Trophoblast cell (in vitro differentiated cells and primary cell): ENCODE data around the gene CNNM2.

ENCODE experiments used
- DNase-seq, 2 donors: peaks; one replicate each; pipeline ENCODE4 v3.0.0-alpha.2; 2016
- H2AFZ ChIP-seq: 2 replicates; pipeline ENCODE4 v1.6.1; 2013; ENCODE audit warnings: low read length, moderate library complexity, mild to moderate bottlenecking; ENCODE audit not compliant: insufficient read depth, poor library complexity
- H2AK5ac ChIP-seq: 2 replicates; pipeline ENCODE4 v1.6.1; 2013; ENCODE audit warnings: mild to moderate bottlenecking, low read length
- H2BK120ac ChIP-seq: 2 replicates; pipeline ENCODE4 v1.6.1; 2013; ENCODE audit warnings: low read length, mild to moderate bottlenecking, moderate library complexity; ENCODE audit not compliant: insufficient read depth, poor library complexity
- H2BK12ac ChIP-seq: 2 replicates; pipeline ENCODE4 v1.6.1; 2013; ENCODE audit warnings: mild to moderate bottlenecking, low read length, moderate library complexity
- H2BK5ac ChIP-seq: 2 replicates; pipeline ENCODE4 v1.6.1; 2013; ENCODE audit warnings: low read length, low read depth, moderate library complexity, mild to moderate bottlenecking; ENCODE audit not compliant: poor library complexity
- H3K14ac ChIP-seq: 2 replicates; pipeline ENCODE4 v1.6.1; 2013; ENCODE audit warnings: mild to moderate bottlenecking, low read length
- H3K18ac ChIP-seq: 2 replicates; pipeline ENCODE4 v1.6.1; 2013; ENCODE audit warnings: mild to moderate bottlenecking, low read length
- H3K23ac ChIP-seq: 2 replicates; pipeline ENCODE4 v1.6.1; 2013; ENCODE audit warnings: low read length
- H3K27ac ChIP-seq: 2 replicates; pipeline ENCODE4 v1.5.1; 2013; ENCODE audit warnings: low read depth, mild to moderate bottlenecking, inconsistent platforms, low read length, moderate library complexity
- H3K27me3 ChIP-seq: 2 replicates; pipeline ENCODE4 v1.6.1; 2013; ENCODE audit warnings: inconsistent platforms, mild to moderate bottlenecking, low read length, moderate library complexity; ENCODE audit not compliant: insufficient read depth
- H3K36me3 ChIP-seq, 2 experiments: 1 replicate in 1 of 2; 2 replicates in 1 of 2; pipeline ENCODE4 v1.6.1; 2013; ENCODE audit warnings: low read length in 2 of 2, mild to moderate bottlenecking in 2 of 2, moderate library complexity in 1 of 2; ENCODE audit not compliant: insufficient read depth in 2 of 2, control insufficient read depth in 1 of 2
- H3K4ac ChIP-seq: 2 replicates; pipeline ENCODE4 v1.6.1; 2013; ENCODE audit warnings: low read depth, mild to moderate bottlenecking, low read length, moderate library complexity
- H3K4me1 ChIP-seq, 2 experiments: 1 replicate in 1 of 2; 2 replicates in 1 of 2; pipeline ENCODE4 v1.6.1; 2013; ENCODE audit warnings: low read length in 2 of 2, mild to moderate bottlenecking in 2 of 2, moderate library complexity in 1 of 2; ENCODE audit not compliant: insufficient read depth in 2 of 2, control insufficient read depth in 1 of 2
- H3K4me2 ChIP-seq: 2 replicates; pipeline ENCODE4 v1.6.1; 2013; ENCODE audit warnings: inconsistent platforms, mild to moderate bottlenecking, low read length, moderate library complexity
- H3K4me3 ChIP-seq: 2 replicates; pipeline ENCODE4 v1.5.1; 2013; ENCODE audit warnings: mild to moderate bottlenecking, low read depth, low read length, inconsistent platforms
- H3K79me1 ChIP-seq: one replicate; pipeline ENCODE4 v1.6.1; 2013; ENCODE audit warnings: low read length
- H3K79me2 ChIP-seq: 2 replicates; pipeline ENCODE4 v1.6.1; 2013; ENCODE audit warnings: low read length, mild to moderate bottlenecking; ENCODE audit not compliant: control insufficient read depth, insufficient read depth, poor library complexity
- H3K9ac ChIP-seq: 2 replicates; pipeline ENCODE4 v1.6.1; 2013; ENCODE audit warnings: mild to moderate bottlenecking, low read length
- H3K9me3 ChIP-seq: 2 replicates; pipeline ENCODE4 v1.6.1; 2013; ENCODE audit warnings: low read depth, mild to moderate bottlenecking, control low read depth, inconsistent platforms, low read length; ENCODE audit not compliant: insufficient read depth
- H4K12ac ChIP-seq: 2 replicates; pipeline ENCODE4 v1.6.1; 2013; ENCODE audit warnings: low read depth, mild to moderate bottlenecking, low read length, moderate library complexity
- H4K8ac ChIP-seq: 2 replicates; pipeline ENCODE4 v1.6.1; 2013; ENCODE audit warnings: low read depth, mild to moderate bottlenecking, low read length, moderate library complexity
- H4K91ac ChIP-seq: one replicate; pipeline ENCODE4 v1.6.1; 2013; ENCODE audit warnings: low read depth, mild to moderate bottlenecking, low read length, moderate library complexity
- WGBS: extraction: QIAGEN DNeasy Blood & Tissue Kit; methylation state at CpG from one replicate; pipeline ENCODE4 v1.1.7; 2013; ENCODE audit warnings: missing lambda C conversion rate; ENCODE audit not compliant: insufficient read length, insufficient coverage; ENCODE audit errors: extremely low coverage; 5-methylcytosine and 5-hydroxymethylcytosine counted together

CNNM2 gene

GRCh38 chr10:102931643-102932042 is 13.5 kb downstream of the CNNM2 start:
- WGBS = no CpG with 5 or more reads among the region's 5 CpGs

GRCh38 chr10:102935505-102935904 is 17.4 kb downstream of the CNNM2 start:
- Histone ChIP-seq H3K4me1 (no peaks in the 10 kb centered on the region), H3K18ac (no peak overlapping the region), H3K4ac (no peak overlapping the region), H3K4me3 (no peak overlapping the region), H4K12ac (no peak overlapping the region), H3K27me3 (no peaks in the 10 kb centered on the region), H2BK12ac (no peak overlapping the region), H3K79me1 (no peaks in the 10 kb centered on the region), H3K9me3 (no peaks in the 10 kb centered on the region), H3K9ac (no peak overlapping the region), H4K8ac (no peak overlapping the region), H3K23ac (no peak overlapping the region), H4K91ac (no peak overlapping the region), H3K27ac (no peak overlapping the region), H3K79me2 (no peaks in the 10 kb centered on the region), H3K4me2 (no peak overlapping the region), H2AFZ (no peak overlapping the region), H2BK5ac (no peak overlapping the region), H2BK120ac (no peak overlapping the region), H3K36me3 (no peaks in the 10 kb centered on the region), H3K14ac (no peak overlapping the region), H2AK5ac (no peak overlapping the region)
- no CpG with 5 or more reads among the region's 4 CpGs for WGBS
- no peak for DNase-seq

More at GRCh38 chr10:102931643-102932042, 13.5 kb downstream of the CNNM2 start:
- H2BK120ac ChIP-seq = no peak overlapping the region
- H4K8ac ChIP-seq = no peak overlapping the region
- no peaks in the 10 kb centered on the region for H3K79me1 ChIP-seq
- no peak overlapping the region for H3K18ac ChIP-seq
- no peak overlapping the region for H3K4me2 ChIP-seq
- no peaks in the 10 kb centered on the region for H3K9me3 ChIP-seq
- no peak overlapping the region for H3K23ac ChIP-seq
- H2AFZ ChIP-seq = no peak overlapping the region
- H4K12ac ChIP-seq = no peak overlapping the region
- H2BK12ac ChIP-seq = no peak overlapping the region
- H3K36me3 ChIP-seq = peaks cover 0 to 2% of the 10 kb centered on the region in 2 experiments
- H3K9ac ChIP-seq = no peak overlapping the region
- no peak for DNase-seq
- H3K4me1 ChIP-seq = no peaks in the 10 kb centered on the region
- no peak overlapping the region for H2AK5ac ChIP-seq
- no peaks in the 10 kb centered on the region for H3K79me2 ChIP-seq
- H2BK5ac ChIP-seq = no peak overlapping the region
- H3K4me3 ChIP-seq = no peak overlapping the region
- H3K14ac ChIP-seq = no peak overlapping the region
- H3K27ac ChIP-seq = no peak overlapping the region
- no peaks in the 10 kb centered on the region for H3K27me3 ChIP-seq
- no peak overlapping the region for H3K4ac ChIP-seq
- no peak overlapping the region for H4K91ac ChIP-seq

DNA sequence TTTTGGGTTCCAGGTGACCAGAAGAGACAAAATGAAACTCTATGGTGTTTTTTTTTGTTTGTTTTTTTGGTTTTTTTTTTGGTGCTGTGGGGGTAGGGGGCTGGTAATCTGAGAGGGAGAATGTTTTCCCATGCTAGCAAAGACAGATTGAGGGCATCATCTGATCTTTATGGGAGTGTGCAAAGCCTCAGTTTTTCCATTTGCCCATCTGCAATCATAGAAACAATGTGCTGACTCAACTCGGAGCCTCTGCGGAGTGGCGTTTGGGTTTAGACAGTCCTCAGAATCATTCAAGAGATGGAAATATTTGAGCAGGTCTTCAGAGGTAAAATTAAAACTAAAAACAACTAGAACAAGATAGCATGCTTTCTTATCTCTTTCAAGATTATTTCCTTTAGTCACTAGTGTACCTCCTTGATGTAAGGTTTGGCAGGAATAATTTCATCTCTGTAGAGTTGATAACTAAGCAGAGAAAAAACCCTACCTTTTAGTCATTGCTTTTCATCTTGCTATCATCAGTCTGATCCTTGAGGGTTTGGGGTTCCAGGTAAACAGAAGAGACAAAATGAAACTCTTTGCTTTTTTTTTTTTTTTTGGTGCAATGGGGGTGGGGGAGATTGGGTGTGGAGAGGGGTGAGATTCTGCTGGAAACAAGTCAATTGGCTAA is 18.0 kb downstream of the CNNM2 start:
- no peak overlapping the region for H2BK12ac ChIP-seq
- no peak overlapping the region for H3K4me3 ChIP-seq
- H3K4me2 ChIP-seq = no peak overlapping the region
- no peak overlapping the region for H3K14ac ChIP-seq
- H2BK120ac ChIP-seq = no peak overlapping the region
- no peak overlapping the region for H4K8ac ChIP-seq
- H3K79me1 ChIP-seq = no peaks in the 10 kb centered on the region
- H2AFZ ChIP-seq = no peak overlapping the region
- no peaks in the 10 kb centered on the region for H3K27me3 ChIP-seq
- DNase-seq = no peak
- H2AK5ac ChIP-seq = no peak overlapping the region
- H3K4me1 ChIP-seq = no peaks in the 10 kb centered on the region
- no peak overlapping the region for H2BK5ac ChIP-seq
- no peak overlapping the region for H4K12ac ChIP-seq
- no CpG with 5 or more reads among the region's 3 CpGs for WGBS
- H3K9ac ChIP-seq = no peak overlapping the region
- H3K18ac ChIP-seq = no peak overlapping the region
- H3K23ac ChIP-seq = no peak overlapping the region
- H3K36me3 ChIP-seq = no peaks in the 10 kb centered on the region
- no peaks in the 10 kb centered on the region for H3K9me3 ChIP-seq
- no peaks in the 10 kb centered on the region for H3K79me2 ChIP-seq
- H3K4ac ChIP-seq = no peak overlapping the region
- no peak overlapping the region for H3K27ac ChIP-seq
- no peak overlapping the region for H4K91ac ChIP-seq

DNA sequence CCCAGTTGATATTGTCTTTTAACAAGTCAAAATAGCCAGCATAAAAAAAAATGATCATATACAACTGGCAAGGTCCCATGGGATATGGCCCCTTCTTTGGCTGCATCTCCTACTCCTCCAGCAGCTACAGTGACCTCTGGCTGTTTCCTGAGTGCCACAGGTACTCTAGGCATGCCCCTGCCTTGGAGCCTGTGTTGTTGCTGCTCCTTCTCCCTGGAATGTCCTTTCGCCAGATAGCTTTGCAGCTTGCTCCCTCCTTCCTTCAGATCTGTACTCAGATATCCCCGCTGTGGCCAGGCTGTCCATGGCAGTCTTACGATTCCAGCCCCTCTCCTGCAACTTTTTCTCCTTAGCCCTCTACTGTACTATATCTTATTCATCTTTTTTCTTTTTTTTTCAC is 23.3 kb downstream of the CNNM2 start:
- H3K4me2 ChIP-seq = no peak overlapping the region
- H2AFZ ChIP-seq = no peak overlapping the region
- no peak overlapping the region for H3K4ac ChIP-seq
- no peak overlapping the region for H3K14ac ChIP-seq
- no peak overlapping the region for H3K27ac ChIP-seq
- no peak overlapping the region for H2AK5ac ChIP-seq
- DNase-seq = peak in 1 of 2 donors; percentile 27
- no peaks in the 10 kb centered on the region for H3K79me1 ChIP-seq
- no peak overlapping the region for H2BK5ac ChIP-seq
- no peaks in the 10 kb centered on the region for H3K9me3 ChIP-seq
- no peak overlapping the region for H2BK12ac ChIP-seq
- no CpG with 5 or more reads among the region's 3 CpGs for WGBS
- no peak overlapping the region for H2BK120ac ChIP-seq
- no peak overlapping the region for H4K8ac ChIP-seq
- no peak overlapping the region for H3K4me3 ChIP-seq
- H3K9ac ChIP-seq = no peak overlapping the region
- no peak overlapping the region for H4K91ac ChIP-seq
- no peaks in the 10 kb centered on the region for H3K36me3 ChIP-seq
- no peak overlapping the region for H4K12ac ChIP-seq
- no peaks in the 10 kb centered on the region for H3K27me3 ChIP-seq
- H3K23ac ChIP-seq = no peak overlapping the region
- H3K18ac ChIP-seq = no peak overlapping the region
- H3K79me2 ChIP-seq = no peaks in the 10 kb centered on the region
- peaks cover 3 to 9% of the 10 kb centered on the region in 2 experiments for H3K4me1 ChIP-seq
